Erythroblast (primary cell): ENCODE results near the gene INPP4B.

ENCODE experiments used
- GATA1 ChIP-seq: IDR thresholded peaks from 2 replicates; pipeline ENCODE4 v1.6.1; 2011; ENCODE audit warnings: low read depth, mild to moderate bottlenecking, control low read depth, low read length, moderate library complexity
- POLR2A ChIP-seq: IDR thresholded peaks from 2 replicates; pipeline ENCODE4 v1.6.1; 2011; ENCODE audit warnings: mild to moderate bottlenecking, low read length

GRCh38 chr4:142556048-142556447, 290.1 kb downstream of the INPP4B start:
- TF ChIP-seq POLR2A, result no peak
- no peak for TF ChIP-seq GATA1
